GM19025 (cell line): ENCODE measurements around the gene SH2D4B.

Source experiments
- ATAC-seq: cut with Tn5 transposase; IDR thresholded peaks from one replicate; pipeline ENCODE4 v1.9.1; 2021; ENCODE audit warnings: mild to moderate bottlenecking, low read depth, moderate library complexity; ENCODE audit not compliant: unreplicated experiment

SH2D4B gene

DNA sequence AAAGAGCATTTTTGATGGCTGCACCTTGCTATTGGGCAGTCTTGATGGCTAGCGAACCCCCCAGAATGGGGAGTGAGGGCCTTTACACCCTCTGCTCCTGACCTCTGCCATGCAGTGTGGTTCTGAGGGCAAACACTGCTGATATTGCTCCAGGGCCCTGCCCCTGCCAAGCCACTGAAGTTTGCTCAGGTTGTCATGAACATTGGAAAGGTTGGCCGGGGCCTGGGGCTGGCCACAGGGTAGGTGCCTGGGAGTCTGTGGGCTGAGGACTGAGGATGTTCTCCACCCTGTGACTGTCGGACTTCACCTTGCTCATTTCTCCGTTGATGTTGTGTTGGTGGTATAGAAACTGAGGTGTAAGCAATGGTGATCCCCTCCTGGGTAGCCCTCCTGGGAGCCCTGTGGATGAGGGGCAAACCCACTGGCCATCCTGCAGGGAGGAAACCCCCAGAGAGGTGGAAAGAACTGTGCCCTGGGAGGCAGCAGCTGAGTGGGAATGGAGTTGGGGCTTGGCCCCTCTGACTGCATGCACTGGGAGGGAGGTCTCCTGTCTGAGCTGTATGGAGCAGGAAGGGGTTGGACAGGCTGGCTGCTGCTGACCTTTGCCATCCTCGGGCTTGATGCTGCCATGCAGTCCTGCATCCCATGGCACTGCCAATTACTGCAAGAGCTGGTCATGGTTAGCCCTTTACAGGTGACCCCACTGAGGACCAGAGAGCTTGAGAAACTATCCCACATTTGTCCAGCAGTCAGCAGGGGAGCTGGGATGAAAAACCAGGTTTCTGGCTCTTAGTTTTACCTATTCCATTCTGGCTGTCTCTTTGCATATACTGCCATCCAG is 77.1 kb downstream of the SH2D4B start:
- ATAC-seq = no peak

- no peak for ATAC-seq
Observed at GRCh38 chr10:80617807-80618206, 80.1 kb downstream of the SH2D4B start.

GRCh38 chr10:80619036-80619435 is 81.3 kb downstream of the SH2D4B start:
- no peak for ATAC-seq

DNA sequence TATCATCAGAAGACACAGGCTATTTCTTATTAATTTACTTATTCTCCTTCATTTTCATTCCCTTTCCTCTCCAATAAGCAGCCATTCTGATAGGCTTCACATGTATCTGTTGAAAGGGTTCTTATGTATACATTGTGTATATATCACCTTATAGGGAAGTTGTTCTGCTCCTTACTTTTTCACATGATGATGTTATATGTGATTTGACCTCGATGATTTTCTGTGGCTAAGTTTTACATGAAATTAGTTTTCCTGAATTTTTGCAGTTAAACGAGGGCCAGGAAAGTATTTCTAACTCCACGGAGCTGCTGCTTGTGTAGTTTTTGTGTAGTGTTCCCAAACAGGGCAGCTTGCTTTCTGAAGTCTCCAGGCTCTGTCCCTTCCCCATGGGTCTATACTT is 84.5 kb downstream of the SH2D4B start:
- no peak for ATAC-seq

DNA sequence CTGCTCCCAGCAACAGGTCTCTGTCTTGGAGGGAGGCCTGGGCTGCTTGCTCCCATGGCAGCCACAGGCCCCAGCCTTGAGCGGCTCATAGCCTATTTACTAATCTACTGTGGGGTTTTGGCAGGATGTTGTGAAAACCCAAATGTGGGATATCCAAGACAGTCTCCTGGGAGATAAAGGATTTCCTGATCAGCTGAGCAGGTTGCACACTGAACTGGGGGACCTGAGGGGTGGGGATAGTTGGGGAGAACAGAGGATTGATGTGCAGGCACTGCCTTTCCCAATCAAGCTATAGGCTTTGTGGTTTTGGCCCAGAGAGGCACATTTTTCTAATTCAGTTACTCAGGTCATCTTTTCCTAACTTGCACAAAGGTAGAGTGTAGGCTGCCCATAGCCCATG is 92.6 kb downstream of the SH2D4B start:
- no peak for ATAC-seq

DNA sequence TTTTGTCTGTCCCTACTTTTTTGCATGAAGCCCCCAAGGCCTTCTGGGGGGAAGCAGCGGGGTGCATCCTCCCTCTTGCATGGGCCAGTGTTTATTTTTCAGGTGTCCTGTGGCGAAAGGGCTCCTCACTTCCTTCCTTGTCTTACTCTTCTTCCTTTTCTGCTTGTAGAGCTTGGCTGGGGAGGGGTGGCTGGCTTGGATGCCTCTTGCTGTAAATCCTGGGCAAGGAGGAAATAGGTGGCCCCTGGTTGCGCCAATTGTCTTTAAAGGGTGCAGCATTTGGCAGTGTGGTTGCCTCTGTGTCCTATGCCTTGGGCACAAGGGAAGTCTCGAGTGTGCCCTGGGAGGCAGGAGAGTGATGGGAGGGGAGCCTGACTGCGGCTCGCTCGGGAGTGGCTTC is 95.0 kb downstream of the SH2D4B start:
- ATAC-seq = no peak

DNA sequence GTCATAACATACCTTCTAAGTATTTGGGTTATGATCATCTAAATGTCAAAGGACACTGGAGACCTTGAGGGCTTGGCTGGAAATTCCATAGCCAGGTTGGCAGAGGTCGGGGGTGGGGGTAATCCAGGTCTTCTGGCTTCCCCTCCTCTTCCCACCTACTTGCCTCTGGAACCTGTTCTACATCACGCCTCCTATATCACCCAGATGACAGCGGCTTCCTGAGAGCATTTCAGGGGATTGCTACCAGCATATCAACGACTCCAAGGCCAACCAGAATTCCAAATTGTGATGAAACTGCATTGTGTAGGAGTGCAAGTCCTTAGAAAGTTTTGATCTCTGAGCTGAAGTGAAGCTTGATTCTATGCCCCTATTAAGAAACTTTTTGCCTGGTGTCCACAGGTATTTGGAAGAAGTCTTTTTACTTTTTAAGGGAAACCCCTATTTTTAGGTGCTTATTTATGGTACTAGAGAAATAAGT is 95.7 kb downstream of the SH2D4B start:
- no peak for ATAC-seq

- ATAC-seq = no peak
Observed at GRCh38 chr10:80633910-80634309, 96.2 kb downstream of the SH2D4B start.

DNA sequence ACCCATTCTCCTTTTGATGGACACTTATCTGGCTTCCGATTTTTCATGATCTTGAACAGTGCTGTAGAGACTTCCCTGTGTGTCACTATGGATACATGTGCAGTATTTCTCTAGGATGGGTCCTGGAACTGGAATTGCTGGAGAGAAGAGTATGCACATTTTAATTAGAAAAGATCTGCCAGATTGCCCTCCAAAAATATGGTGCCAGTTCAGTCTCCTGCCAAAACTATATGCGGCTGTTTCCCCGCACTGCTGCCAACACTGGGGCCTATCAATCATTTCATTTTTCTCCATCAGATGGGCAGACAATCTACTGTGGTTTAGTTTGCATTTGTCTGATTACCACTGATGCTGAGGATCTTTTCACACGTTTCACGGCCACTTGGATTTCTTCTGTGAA is 105.0 kb downstream of the SH2D4B start:
- ATAC-seq = no peak

DNA sequence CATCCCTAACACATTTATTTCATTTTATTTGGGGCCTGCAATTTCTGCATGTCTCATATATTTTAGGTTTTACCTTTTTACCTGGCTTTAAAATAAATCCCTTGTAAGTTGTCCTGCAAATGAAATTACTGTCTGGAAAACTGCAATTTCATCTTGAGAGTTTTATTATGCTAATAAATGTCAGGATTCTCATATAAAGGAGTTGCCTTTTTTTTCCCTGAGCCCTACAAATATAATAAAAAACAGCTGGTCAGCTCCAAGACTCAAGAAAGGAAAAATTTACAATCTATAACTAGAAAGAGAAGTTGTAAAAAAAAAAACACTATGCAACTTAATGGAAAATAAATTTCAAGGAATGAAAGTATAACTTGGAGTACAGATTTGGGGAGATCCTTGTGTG is 108.7 kb downstream of the SH2D4B start:
- no peak for ATAC-seq

DNA sequence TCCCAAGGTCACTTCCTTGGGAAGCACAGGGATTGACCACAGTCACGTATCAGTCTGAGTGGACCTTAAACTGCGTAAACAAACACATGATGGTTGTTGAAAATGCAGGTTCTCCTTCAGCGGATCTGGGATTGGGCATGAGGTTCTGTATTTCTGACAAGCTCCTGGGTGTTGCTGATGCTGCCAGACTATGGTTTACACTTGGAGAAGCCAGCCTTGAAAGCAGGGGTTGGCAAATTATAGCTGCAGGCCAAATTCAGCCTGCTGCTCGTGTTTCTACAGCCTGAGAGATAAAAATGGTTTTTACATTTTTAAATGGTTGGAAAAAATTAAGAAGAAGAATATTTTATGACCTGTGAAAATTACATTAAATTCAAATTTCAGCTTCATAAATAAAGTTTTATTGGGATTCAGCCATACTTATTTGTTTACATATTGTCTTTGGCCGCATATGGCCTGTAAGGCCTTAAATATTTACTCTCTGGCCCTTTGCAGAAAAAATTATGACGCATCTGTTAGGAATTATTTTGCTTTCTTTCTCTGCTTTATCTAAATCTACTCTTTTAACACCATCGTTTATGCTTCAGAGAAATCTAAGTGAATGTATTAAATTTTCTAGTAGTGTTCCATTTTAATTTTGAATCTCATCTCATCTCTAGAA is 109.6 kb downstream of the SH2D4B start:
- no peak for ATAC-seq

DNA sequence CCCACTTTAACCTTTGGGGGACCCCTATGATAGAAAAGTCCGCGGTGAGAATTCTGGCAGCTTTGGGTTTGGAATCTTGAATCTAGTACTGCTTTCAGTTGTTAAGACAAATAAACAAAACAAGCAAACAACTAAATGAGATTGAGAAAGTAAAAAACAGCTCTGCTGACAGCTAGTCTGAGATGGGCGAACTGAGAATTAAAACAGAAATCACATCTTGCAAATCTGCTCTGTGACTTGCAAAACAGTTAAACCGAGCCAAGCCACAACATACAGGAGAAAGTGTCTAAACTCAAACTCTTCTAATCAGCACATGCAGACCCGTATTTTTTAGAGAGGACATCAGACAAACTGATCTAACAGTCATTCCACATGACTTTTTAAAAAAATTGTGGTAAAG is 110.4 kb downstream of the SH2D4B start:
- ATAC-seq = no peak

- ATAC-seq = no peak
Observed at GRCh38 chr10:80649183-80649582, 111.5 kb downstream of the SH2D4B start.

GRCh38 chr10:80655898-80656297 is 118.2 kb downstream of the SH2D4B start:
- ATAC-seq = no peak

- no peak for ATAC-seq
Observed at GRCh38 chr10:80658068-80658467, 120.4 kb downstream of the SH2D4B start.

DNA sequence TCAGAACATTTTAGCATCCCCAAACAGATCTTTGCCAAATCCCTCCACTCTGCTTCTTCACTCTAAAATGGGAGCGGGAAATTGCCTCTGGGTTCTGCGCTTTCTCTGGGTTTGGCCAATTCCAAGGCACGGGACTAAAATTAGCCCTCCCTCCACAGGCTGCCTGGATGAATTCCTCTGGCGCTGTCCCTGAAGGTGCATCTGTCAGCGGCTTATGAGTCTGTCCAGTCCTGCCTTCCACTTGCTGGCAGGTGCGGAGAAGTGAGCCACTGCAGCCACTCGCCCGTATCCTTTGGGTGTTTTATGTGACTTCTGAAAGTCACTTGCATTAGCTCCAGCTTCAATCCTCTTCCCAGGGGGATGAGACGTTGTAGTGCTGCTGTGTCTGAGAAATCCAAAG is 121.6 kb downstream of the SH2D4B start:
- no peak for ATAC-seq

DNA sequence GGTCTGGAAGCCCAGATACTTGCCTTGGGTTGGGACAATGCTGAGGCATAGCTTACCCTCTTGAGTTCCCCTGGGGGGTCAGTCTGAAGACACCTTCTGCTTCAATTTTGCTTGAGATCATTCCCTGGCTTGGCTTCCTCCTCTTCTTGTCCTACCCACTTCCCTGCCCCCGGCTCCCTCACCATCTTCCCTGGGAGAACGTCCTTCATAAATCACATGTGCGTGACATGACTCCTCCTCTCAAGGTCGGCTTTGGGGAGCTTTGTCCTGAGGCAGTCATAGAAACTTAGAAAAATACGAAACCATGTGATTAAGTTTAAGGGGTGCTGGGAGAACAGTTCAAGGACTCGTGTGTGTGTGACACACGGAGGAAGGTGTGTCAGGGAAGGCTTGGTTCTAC is 122.6 kb downstream of the SH2D4B start:
- ATAC-seq = no peak

DNA sequence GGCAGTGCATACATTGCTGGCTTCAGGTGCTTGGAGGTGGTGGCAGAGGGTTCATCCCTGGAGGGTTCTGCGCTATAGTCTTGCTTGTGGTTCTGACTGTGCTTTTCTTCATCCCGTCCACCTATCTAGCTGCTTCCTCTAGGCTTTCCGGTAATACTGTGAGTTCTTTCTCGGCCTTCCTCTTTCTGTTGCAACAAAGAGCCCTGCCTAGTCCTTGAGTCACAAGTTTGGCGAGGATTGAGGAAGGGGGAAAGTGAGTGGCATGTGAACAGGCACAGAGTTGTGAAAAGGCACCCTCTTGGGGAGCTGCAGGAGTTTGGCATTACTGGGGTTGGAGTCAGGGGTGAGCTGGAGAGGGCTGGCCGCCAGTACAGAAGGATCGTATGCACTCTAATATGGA is 123.0 kb downstream of the SH2D4B start:
- no peak for ATAC-seq

DNA sequence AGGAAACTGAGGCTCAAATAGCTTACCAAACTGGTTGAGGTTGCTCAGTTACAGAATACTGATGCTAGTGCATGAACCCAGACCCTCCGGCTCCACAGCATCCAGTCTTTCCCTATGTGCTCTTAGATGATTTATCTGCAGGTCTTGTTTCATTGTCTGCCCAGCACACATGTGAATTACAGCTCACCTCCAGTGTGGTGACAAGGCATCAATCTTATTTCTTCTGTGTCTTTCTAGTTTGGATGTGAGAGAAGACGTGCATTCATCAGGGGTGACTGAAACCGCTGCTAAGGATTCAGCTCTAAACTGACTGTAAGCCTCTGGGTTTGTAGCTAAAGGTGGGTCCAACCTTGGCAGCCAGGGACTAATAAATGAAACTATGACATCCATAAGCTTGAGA is 123.8 kb downstream of the SH2D4B start:
- ATAC-seq = no peak

GRCh38 chr10:80662429-80663261 is 124.9 kb downstream of the SH2D4B start:
- peak; percentile 65 for ATAC-seq

DNA sequence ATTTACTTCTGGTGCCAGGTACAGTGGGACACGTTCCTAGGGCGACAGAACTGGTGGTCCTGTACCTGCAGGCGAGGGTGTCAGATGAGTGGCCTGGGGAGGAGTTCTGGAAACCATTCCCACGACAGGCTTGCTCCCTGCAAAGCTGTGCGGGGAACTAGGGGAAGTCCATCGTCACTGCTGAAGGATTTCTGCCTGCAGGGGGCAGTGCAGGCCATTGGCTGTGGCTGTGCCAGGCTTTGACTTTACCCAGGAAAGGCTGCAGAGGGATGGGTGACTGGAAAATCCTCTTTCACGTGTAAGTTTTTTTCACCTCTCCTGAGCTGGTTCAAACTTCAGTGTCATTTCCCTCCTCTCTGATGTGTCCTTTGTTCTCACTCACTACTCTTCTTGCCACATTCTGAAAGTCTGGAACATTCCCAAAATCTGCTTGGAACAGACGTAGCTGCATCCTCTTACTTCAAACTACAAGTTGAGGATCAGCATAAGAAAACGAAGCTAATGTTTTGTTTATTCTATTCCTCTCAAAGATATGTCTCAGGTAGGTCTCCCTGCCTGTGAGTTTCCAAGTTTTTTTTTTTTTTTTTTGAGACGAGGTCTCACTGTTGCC is 126.5 kb downstream of the SH2D4B start:
- ATAC-seq = peak; percentile 42
